ENCODE results near the gene ASB4.

ASB4 gene

GRCh38 chr7:95553939-95554338 is 68.2 kb downstream of the ASB4 start:
- Histone ChIP-seq H3K27ac (ENCODE audit: low read length) (no peak overlapping the region), H3K36me3 (replicated peaks; ENCODE audit: insufficient read depth, low read length) (no peaks in the 10 kb centered on the region), H3K79me2 (ENCODE audit: low read length) (no peaks in the 10 kb centered on the region), H3K4me3 (ENCODE audit: low read length) (no peak overlapping the region), H3K4me1 (ENCODE audit: low read length) (no peaks in the 10 kb centered on the region), H3K9me3 (replicated peaks; ENCODE audit: insufficient read depth, low read length) (no peaks in the 10 kb centered on the region), H3K9me2 (replicated peaks; ENCODE audit: insufficient read depth, low read length) (no peaks in the 10 kb centered on the region), H3K27me3 (replicated peaks; ENCODE audit: insufficient read depth, low read length) (no peaks in the 10 kb centered on the region), H4K20me1 (ENCODE audit: insufficient read depth, low read length) (no peaks in the 10 kb centered on the region), H3F3A (ENCODE audit: insufficient read depth, low read length) (no peaks in the 10 kb centered on the region), H3K9ac (ENCODE audit: low read length) (no peak overlapping the region), H3K4me2 (ENCODE audit: low read depth, low read length) (no peak overlapping the region), H2AFZ (ENCODE audit: low read length) (no peak overlapping the region)
- TF ChIP-seq EZH2 (optimal IDR thresholded peaks at IDR 0.05; ENCODE audit: low read depth, low read length) (no peak), EZH2phosphoT487 (IDR thresholded peaks at IDR 0.05; ENCODE audit: low read length) (no peak), CTCF (IDR thresholded peaks at IDR 0.05; ENCODE audit: low read length) (no peak)
- DNase-seq = no peak

- Histone ChIP-seq H4K20me1 (ENCODE audit: insufficient read depth, low read length) (no peaks in the 10 kb centered on the region), H3K4me3 (ENCODE audit: low read length) (no peak overlapping the region), H3K36me3 (replicated peaks; ENCODE audit: insufficient read depth, low read length) (no peaks in the 10 kb centered on the region), H2AFZ (ENCODE audit: low read length) (no peak overlapping the region), H3K4me2 (ENCODE audit: low read depth, low read length) (no peak overlapping the region), H3K27ac (ENCODE audit: low read length) (no peak overlapping the region), H3K27me3 (replicated peaks; ENCODE audit: insufficient read depth, low read length) (no peaks in the 10 kb centered on the region), H3K4me1 (ENCODE audit: low read length) (no peaks in the 10 kb centered on the region), H3K9me2 (replicated peaks; ENCODE audit: insufficient read depth, low read length) (no peaks in the 10 kb centered on the region), H3K79me2 (ENCODE audit: low read length) (no peaks in the 10 kb centered on the region), H3F3A (ENCODE audit: insufficient read depth, low read length) (no peaks in the 10 kb centered on the region), H3K9ac (ENCODE audit: low read length) (no peak overlapping the region), H3K9me3 (replicated peaks; ENCODE audit: insufficient read depth, low read length) (no peaks in the 10 kb centered on the region)
- no peak for TF ChIP-seq EZH2phosphoT487 (IDR thresholded peaks at IDR 0.05; ENCODE audit: low read length)
- TF ChIP-seq EZH2 (optimal IDR thresholded peaks at IDR 0.05; ENCODE audit: low read depth, low read length) = no peak
- TF ChIP-seq CTCF (IDR thresholded peaks at IDR 0.05; ENCODE audit: low read length) = no peak
- DNase-seq = no peak
These were observed 71.0 kb downstream of the ASB4 start for GRCh38 chr7:95556777-95557176.

- Histone ChIP-seq H3K27ac (ENCODE audit: low read length) (no peak overlapping the region), H3K4me3 (ENCODE audit: low read length) (no peak overlapping the region), H3F3A (ENCODE audit: insufficient read depth, low read length) (no peaks in the 10 kb centered on the region)
These were observed 73.1 kb downstream of the ASB4 start for GRCh38 chr7:95558864-95559263.

More at GRCh38 chr7:95558864-95559263, 73.1 kb downstream of the ASB4 start:
- no peak overlapping the region for H3K9ac ChIP-seq (ENCODE audit: low read length)
- H3K9me2 ChIP-seq (replicated peaks; ENCODE audit: insufficient read depth, low read length) = no peaks in the 10 kb centered on the region
- no peaks in the 10 kb centered on the region for H3K4me1 ChIP-seq (ENCODE audit: low read length)
- no peaks in the 10 kb centered on the region for H4K20me1 ChIP-seq (ENCODE audit: insufficient read depth, low read length)
- no peak overlapping the region for H3K4me2 ChIP-seq (ENCODE audit: low read depth, low read length)
- TF ChIP-seq CTCF (IDR thresholded peaks at IDR 0.05; ENCODE audit: low read length) (no peak), EZH2phosphoT487 (IDR thresholded peaks at IDR 0.05; ENCODE audit: low read length) (no peak), EZH2 (optimal IDR thresholded peaks at IDR 0.05; ENCODE audit: low read depth, low read length) (no peak)
- no peak overlapping the region for H2AFZ ChIP-seq (ENCODE audit: low read length)
- no peaks in the 10 kb centered on the region for H3K36me3 ChIP-seq (replicated peaks; ENCODE audit: insufficient read depth, low read length)
- DNase-seq = no peak
- H3K9me3 ChIP-seq (replicated peaks; ENCODE audit: insufficient read depth, low read length) = no peaks in the 10 kb centered on the region
- no peaks in the 10 kb centered on the region for H3K79me2 ChIP-seq (ENCODE audit: low read length)
- H3K27me3 ChIP-seq (replicated peaks; ENCODE audit: insufficient read depth, low read length) = no peaks in the 10 kb centered on the region

Data from MM.1S (cell line).